HG02840 (cell line): ENCODE results near the gene WNT11.

Experiments
- ATAC-seq: cut with Tn5 transposase; IDR thresholded peaks from one replicate; pipeline ENCODE4 v1.9.1; 2021; ENCODE audit warnings: mild to moderate bottlenecking, moderate library complexity, moderate number of reproducible peaks; ENCODE audit not compliant: unreplicated experiment, low FRiP score

WNT11 gene

GRCh38 chr11:76206327-76207081 lies at the start of gene WNT11:
TSS of gene WNT11 (minus strand) at chr11:76206502. CDS start at chr11:76206407, 95 bp downstream.
- no peak for ATAC-seq

- no peak for ATAC-seq
These were observed 47.1 kb upstream of the WNT11 start for GRCh38 chr11:76253416-76253815.

- no peak for ATAC-seq
These were observed 46.3 kb upstream of the WNT11 start for GRCh38 chr11:76252631-76253070.

- no peak for ATAC-seq
These were observed 45.3 kb upstream of the WNT11 start for GRCh38 chr11:76251576-76251975.

GRCh38 chr11:76251226-76251575 lies 44.9 kb upstream of the WNT11 start:
- ATAC-seq = no peak

- ATAC-seq = no peak
These were observed 44.4 kb upstream of the WNT11 start for GRCh38 chr11:76250520-76251225.

- ATAC-seq = no peak
These were observed 43.0 kb upstream of the WNT11 start for GRCh38 chr11:76249195-76249741.

GRCh38 chr11:76248210-76248609 lies 41.9 kb upstream of the WNT11 start:
- ATAC-seq = no peak

GRCh38 chr11:76247091-76247490 lies 40.8 kb upstream of the WNT11 start:
- ATAC-seq = no peak

- ATAC-seq = no peak
These were observed 40.1 kb upstream of the WNT11 start for GRCh38 chr11:76246271-76246933.

GRCh38 chr11:76245720-76246119 lies 39.4 kb upstream of the WNT11 start:
- no peak for ATAC-seq

- no peak for ATAC-seq
These were observed 38.1 kb upstream of the WNT11 start for GRCh38 chr11:76244316-76244851.

- ATAC-seq = no peak
These were observed 37.6 kb upstream of the WNT11 start for GRCh38 chr11:76243957-76244285.

GRCh38 chr11:76243193-76243956 lies 37.1 kb upstream of the WNT11 start:
- no peak for ATAC-seq

- no peak for ATAC-seq
These were observed 35.9 kb upstream of the WNT11 start for GRCh38 chr11:76242004-76242779.

GRCh38 chr11:76241243-76242000 lies 35.1 kb upstream of the WNT11 start:
- no peak for ATAC-seq

GRCh38 chr11:76240666-76241065 lies 34.4 kb upstream of the WNT11 start:
- ATAC-seq = no peak

- ATAC-seq = no peak
These were observed 33.8 kb upstream of the WNT11 start for GRCh38 chr11:76240161-76240540.
